Loucy (cell line): ENCODE data around the gene C9orf153.

Source experiments
- H2AFZ ChIP-seq: fragments of 200-600 bp; sonication (generic); 2 replicates; pipeline ENCODE4 v1.6.0; 2016; ENCODE audit warnings: antibody characterized with exemption, mild to moderate bottlenecking, low read length, moderate library complexity
- H3F3A ChIP-seq: fragments of 200-600 bp; 2 replicates; pipeline ENCODE4 v1.6.0; 2016; ENCODE audit warnings: antibody characterized with exemption, low read depth, mild to moderate bottlenecking
- H3K27me3 ChIP-seq: fragments of 200-600 bp; sonication (generic); 2 replicates; pipeline ENCODE4 v1.6.1; 2014; ENCODE audit warnings: low read length, mild to moderate bottlenecking; ENCODE audit not compliant: insufficient read depth, poor library complexity, severe bottlenecking
- H3K36me3 ChIP-seq: fragments of 200-600 bp; sonication (generic); 2 replicates; pipeline ENCODE4 v1.6.1; 2016; ENCODE audit warnings: low read length; ENCODE audit not compliant: insufficient read depth
- H3K4me1 ChIP-seq: fragments of 200-600 bp; sonication (generic); 2 replicates; pipeline ENCODE4 v1.5.1; 2014; ENCODE audit warnings: low read length, mild to moderate bottlenecking; ENCODE audit not compliant: insufficient read depth, poor library complexity, severe bottlenecking
- H3K4me2 ChIP-seq: fragments of 200-600 bp; sonication (generic); 2 replicates; pipeline ENCODE4 v1.6.0; 2014; ENCODE audit warnings: antibody characterized with exemption, low read length, low read depth, mild to moderate bottlenecking; ENCODE audit not compliant: poor library complexity, severe bottlenecking
- H3K4me3 ChIP-seq: fragments of 200-600 bp; sonication (generic); 2 replicates; pipeline ENCODE4 v1.5.1; 2014; ENCODE audit warnings: low read length, mild to moderate bottlenecking, mixed read lengths; ENCODE audit not compliant: poor library complexity, severe bottlenecking
- H3K79me2 ChIP-seq: fragments of 200-600 bp; sonication (generic); 2 replicates; pipeline ENCODE4 v1.6.1; 2014; ENCODE audit warnings: low read length; ENCODE audit not compliant: insufficient read depth
- H3K9ac ChIP-seq: fragments of 200-600 bp; sonication (generic); 2 replicates; pipeline ENCODE4 v1.6.0; 2014; ENCODE audit warnings: mild to moderate bottlenecking, low read depth, low read length, moderate library complexity; ENCODE audit not compliant: poor library complexity, severe bottlenecking
- H3K9me2 ChIP-seq: fragments of 200-600 bp; sonication (generic); replicated peaks from 2 replicates; pipeline ENCODE4 v1.6.1; 2016; ENCODE audit warnings: low read depth, low read length, mixed read lengths
- H3K9me3 ChIP-seq: fragments of 200-600 bp; sonication (generic); 2 replicates; pipeline ENCODE4 v1.6.1; 2014; ENCODE audit warnings: mild to moderate bottlenecking, antibody characterized with exemption, low read length, low read depth; ENCODE audit not compliant: insufficient read depth
- H4K20me1 ChIP-seq: fragments of 200-600 bp; sonication (generic); 2 replicates; pipeline ENCODE4 v1.6.0; 2014; ENCODE audit warnings: antibody characterized with exemption, low read length, mild to moderate bottlenecking; ENCODE audit not compliant: insufficient read depth, poor library complexity, severe bottlenecking
- EZH2phosphoT487 ChIP-seq: fragments of 200-600 bp; IDR thresholded peaks from 2 replicates; pipeline ENCODE4 v1.6.1; 2018; ENCODE audit warnings: antibody characterized with exemption, mild to moderate bottlenecking, moderate library complexity, borderline replicate concordance
- TF ChIP-seq, protein P1 (sequence below): fragments of 200-600 bp; sonication (generic); conservative IDR thresholded peaks from 2 replicates; pipeline ENCODE4 v1.5.1; 2014; ENCODE audit warnings: mild to moderate bottlenecking, antibody characterized with exemption, low read length

The C9orf153 gene

DNA sequence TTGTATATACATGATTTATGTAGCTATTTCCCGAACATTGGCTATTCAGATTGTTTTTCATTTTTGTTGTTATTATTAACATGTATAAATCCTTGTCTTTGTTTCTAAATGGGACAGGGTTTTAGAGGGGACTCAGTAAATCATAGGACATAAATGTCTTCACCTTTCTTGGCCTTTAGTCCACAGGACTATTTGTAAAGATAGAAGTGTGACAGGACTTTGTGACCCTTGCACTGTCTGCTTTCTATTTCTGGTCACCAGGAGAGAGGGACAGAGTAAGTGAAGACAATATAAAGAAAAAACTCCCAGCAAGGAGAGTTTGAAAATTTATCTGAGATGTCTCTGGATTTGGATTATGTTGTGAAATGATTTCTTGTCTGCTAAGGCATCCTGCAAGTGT is 81.5 kb downstream of the C9orf153 start:
- Histone ChIP-seq H3F3A (no peaks in the 10 kb centered on the region), H3K27me3 (no peaks in the 10 kb centered on the region), H2AFZ (no peak overlapping the region), H3K9me3 (no peaks in the 10 kb centered on the region; the same call in 1 of the 2 replicates), H3K79me2 (no peaks in the 10 kb centered on the region), H3K4me1 (no peaks in the 10 kb centered on the region), H3K4me3 (no peak overlapping the region), H4K20me1 (no peaks in the 10 kb centered on the region), H3K36me3 (no peaks in the 10 kb centered on the region), H3K4me2 (no peak overlapping the region), H3K9ac (no peak overlapping the region), H3K9me2 (no peaks in the 10 kb centered on the region)
- TF ChIP-seq, protein P1, sequence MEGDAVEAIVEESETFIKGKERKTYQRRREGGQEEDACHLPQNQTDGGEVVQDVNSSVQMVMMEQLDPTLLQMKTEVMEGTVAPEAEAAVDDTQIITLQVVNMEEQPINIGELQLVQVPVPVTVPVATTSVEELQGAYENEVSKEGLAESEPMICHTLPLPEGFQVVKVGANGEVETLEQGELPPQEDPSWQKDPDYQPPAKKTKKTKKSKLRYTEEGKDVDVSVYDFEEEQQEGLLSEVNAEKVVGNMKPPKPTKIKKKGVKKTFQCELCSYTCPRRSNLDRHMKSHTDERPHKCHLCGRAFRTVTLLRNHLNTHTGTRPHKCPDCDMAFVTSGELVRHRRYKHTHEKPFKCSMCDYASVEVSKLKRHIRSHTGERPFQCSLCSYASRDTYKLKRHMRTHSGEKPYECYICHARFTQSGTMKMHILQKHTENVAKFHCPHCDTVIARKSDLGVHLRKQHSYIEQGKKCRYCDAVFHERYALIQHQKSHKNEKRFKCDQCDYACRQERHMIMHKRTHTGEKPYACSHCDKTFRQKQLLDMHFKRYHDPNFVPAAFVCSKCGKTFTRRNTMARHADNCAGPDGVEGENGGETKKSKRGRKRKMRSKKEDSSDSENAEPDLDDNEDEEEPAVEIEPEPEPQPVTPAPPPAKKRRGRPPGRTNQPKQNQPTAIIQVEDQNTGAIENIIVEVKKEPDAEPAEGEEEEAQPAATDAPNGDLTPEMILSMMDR = no peak
- no peak for TF ChIP-seq EZH2phosphoT487

DNA sequence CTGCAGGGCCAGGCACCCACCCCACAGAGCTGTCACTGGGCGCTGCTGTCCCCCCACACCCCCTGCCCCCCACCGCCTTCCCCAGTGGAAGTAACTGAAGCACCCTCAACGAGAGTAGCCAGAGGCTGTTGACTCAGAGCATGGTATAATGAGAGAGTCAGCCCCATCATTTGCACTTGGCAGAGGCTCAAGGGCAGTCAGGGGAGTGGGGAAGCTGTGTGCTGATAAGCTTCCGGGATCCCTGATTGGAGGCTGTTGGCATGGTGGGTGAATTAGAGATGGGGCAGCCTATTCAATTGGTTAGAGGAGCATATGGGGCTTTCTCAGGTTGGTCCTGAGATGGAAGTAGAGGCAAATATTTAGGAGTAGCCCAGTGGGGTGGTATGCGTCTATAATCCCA is 83.0 kb downstream of the C9orf153 start:
- Histone ChIP-seq H3K9me3 (no peaks in the 10 kb centered on the region; the same call in 1 of the 2 replicates), H3F3A (no peaks in the 10 kb centered on the region), H3K79me2 (no peaks in the 10 kb centered on the region), H3K9me2 (no peaks in the 10 kb centered on the region), H3K4me2 (no peak overlapping the region), H2AFZ (no peak overlapping the region), H3K36me3 (no peaks in the 10 kb centered on the region), H3K9ac (no peak overlapping the region), H3K4me1 (no peaks in the 10 kb centered on the region), H3K27me3 (no peaks in the 10 kb centered on the region), H4K20me1 (no peaks in the 10 kb centered on the region), H3K4me3 (no peak overlapping the region)
- TF ChIP-seq, protein P1 = no peak
- no peak for TF ChIP-seq EZH2phosphoT487

DNA sequence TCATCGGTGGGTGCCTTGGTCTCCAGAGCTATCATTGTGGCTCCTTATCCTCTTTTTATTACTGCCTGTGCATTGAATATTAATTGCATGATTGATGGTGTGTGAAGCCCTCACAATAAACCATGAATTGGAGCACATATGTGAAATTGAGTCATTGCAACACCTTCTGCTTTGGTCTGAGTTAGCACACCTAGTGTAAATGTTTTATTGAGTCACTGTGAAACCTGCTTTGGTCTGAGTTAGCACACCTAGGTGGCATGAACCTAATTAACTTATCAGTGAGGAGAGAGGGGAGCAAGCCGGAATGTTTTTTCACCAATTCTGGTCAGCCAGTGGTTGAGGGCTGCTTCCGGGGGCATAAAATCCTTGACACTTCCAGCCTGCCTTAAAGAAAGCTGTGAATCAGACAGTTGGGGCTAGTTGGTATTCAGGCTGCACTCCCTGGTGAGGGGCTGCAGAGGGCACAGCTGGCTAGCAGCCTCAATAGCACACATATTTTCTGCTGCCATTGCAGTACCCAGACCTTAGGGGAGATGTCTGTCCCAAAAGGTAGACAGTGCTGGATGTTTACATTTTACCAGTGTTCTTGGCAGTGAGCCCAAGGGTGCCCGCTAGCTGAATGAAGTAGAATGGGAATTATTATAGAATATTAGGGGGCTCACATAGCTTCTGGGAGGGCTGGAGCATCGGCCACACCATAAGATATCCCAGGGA is 83.6 kb downstream of the C9orf153 start:
- Histone ChIP-seq H3F3A (no peaks in the 10 kb centered on the region), H4K20me1 (no peaks in the 10 kb centered on the region), H3K36me3 (no peaks in the 10 kb centered on the region), H3K4me1 (no peaks in the 10 kb centered on the region), H3K79me2 (no peaks in the 10 kb centered on the region), H2AFZ (no peak overlapping the region), H3K27me3 (no peaks in the 10 kb centered on the region), H3K4me3 (no peak overlapping the region), H3K9me2 (no peaks in the 10 kb centered on the region), H3K9ac (no peak overlapping the region), H3K9me3 (no peaks in the 10 kb centered on the region; the same call in 1 of the 2 replicates), H3K4me2 (no peak overlapping the region)
- TF ChIP-seq, protein P1 = no peak
- no peak for TF ChIP-seq EZH2phosphoT487
